ENCODE measurements around the gene VPS36. TPM values are rescaled to one million over a fixed set of nuclear protein-coding genes. Genes with fewer than 3 reads are reported as not detected.

VPS36 gene
- total and polyA plus RNA-seq, 9 of the 15 experiments (the other 6 are each of a cell fraction or from before 2014, with no cell fraction given), result 8.4 to 30.6 (median 23.7) TPM

- H3K79me2 ChIP-seq (ENCODE audit: control insufficient read depth, insufficient read depth, low read length), result no peaks in the 10 kb centered on the region
- ATAC-seq, result no peak
- FAIRE-seq, result peak; percentile 15
- H3K4me2 ChIP-seq (ENCODE audit: insufficient read depth, low read length), result no peak overlapping the region
- no peak overlapping the region for H2AFZ ChIP-seq (ENCODE audit: low read depth, low read length)
- H3K9me1 ChIP-seq (ENCODE audit: control insufficient read depth, insufficient read depth, low read length), result no peaks in the 10 kb centered on the region
- H3K9ac ChIP-seq (ENCODE audit: insufficient read depth in 1 of 2, low read depth in 2 of 2, low read length in 2 of 2), result no peak overlapping the region
- H3K27ac ChIP-seq (ENCODE audit: extremely low read depth, low read depth, low read length), result no peak overlapping the region
- peaks cover 0 to 5% of the 10 kb centered on the region in 2 experiments; a peak in 1 of 5 replicates for H3K27me3 ChIP-seq (ENCODE audit: control insufficient read depth in 2 of 2, insufficient read depth in 2 of 2, low read length in 2 of 2)
- no peaks in the 10 kb centered on the region for H3K9me3 ChIP-seq (replicated peaks; ENCODE audit: control insufficient read depth, insufficient read depth, low read depth, low read length)
- H3K4me3 ChIP-seq, result no peak overlapping the region
- no peaks in the 10 kb centered on the region for H3K36me3 ChIP-seq (ENCODE audit: control insufficient read depth, insufficient read depth, low read length)
- no TSS peak for BruUV-seq (replicated peaks)
- no peak for DNase-seq (ENCODE audit: extremely low read depth in 1 of 4, low spot score in 3 of 4)
- ChIA-PET CTCF (ENCODE audit: low intra/inter-chr PET ratio) (no interaction called here), POLR2A (no interaction called here)
- no peaks in the 10 kb centered on the region; a peak in 1 of 5 replicates for H3K4me1 ChIP-seq (replicated peaks in 1 of 2; ENCODE audit: control insufficient read depth in 2 of 2, insufficient read depth in 2 of 2, low read length in 2 of 2)
- in situ Hi-C loops (cut with MboI) (no loop called here), intact Hi-C loops (cut with micrococcal nuclease) (no loop called here)
- 5% methylated on average over 3 of the region's 3 CpGs for WGBS (ENCODE audit: insufficient coverage, low coverage, missing lambda C conversion rate)
- no peaks in the 10 kb centered on the region for H4K20me1 ChIP-seq (replicated peaks; ENCODE audit: control insufficient read depth, insufficient read depth, low read length)
- TF ChIP-seq TARDBP (IDR thresholded peaks at IDR 0.05), result no peak
- TF ChIP-seq STAT6 (CRISPR knock-in tag; IDR thresholded peaks at IDR 0.05), result no peak
- no peak for TF ChIP-seq NFE2 (IDR thresholded peaks at IDR 0.05; ENCODE audit: low read depth)
- peak; percentile 21; the same call in 1 of the 2 replicates for TF ChIP-seq ESRRA (IDR thresholded peaks at IDR 0.05; ENCODE audit: borderline replicate concordance, low read depth)
- TF ChIP-seq SIX5 (IDR thresholded peaks at IDR 0.05; ENCODE audit: borderline replicate concordance in 1 of 2, insufficient read depth in 1 of 2, low read depth in 1 of 2, low read length in 2 of 2), result no peak
- no peak for TF ChIP-seq MTA2 (IDR thresholded peaks at IDR 0.05; ENCODE audit: low read depth)
- peak; percentile 59 for TF ChIP-seq CBFA2T3 (IDR thresholded peaks at IDR 0.05)
- no peak for TF ChIP-seq ZNF449 (CRISPR knock-in tag; IDR thresholded peaks at IDR 0.05)
- TF ChIP-seq ATF3 (IDR thresholded peaks at IDR 0.05), result 0 out of 2 replicates have a peak, but pooled peaks have one; percentile 18
- TF ChIP-seq ATF3 (CRISPR knock-in tag; conservative IDR thresholded peaks at IDR 0.05), result no peak
- no peak for TF ChIP-seq BHLHE40 (IDR thresholded peaks at IDR 0.05; ENCODE audit: low read length)
- no peak for TF ChIP-seq ZNF408 (CRISPR knock-in tag; IDR thresholded peaks at IDR 0.05; ENCODE audit: low read depth)
- TF ChIP-seq TSHZ1 (CRISPR knock-in tag; IDR thresholded peaks at IDR 0.05), result no peak
- no peak for TF ChIP-seq HEY1 (CRISPR knock-in tag; IDR thresholded peaks at IDR 0.05; ENCODE audit: borderline replicate concordance)
Measured at GRCh38 chr13:52371736-52372247, 78.6 kb downstream of the VPS36 start.
